Activated CD4-positive, alpha-beta memory T cell treated with anti-CD3 and anti-CD28 coated beads, Interleukin-2, amount 10 ng/mL, durations not matched to agents 7 days and 5 days (primary cell): Measurements from ENCODE around the gene EBF3. TPM values are rescaled to one million over a fixed set of nuclear protein-coding genes. Genes with fewer than 3 reads are reported as not detected.

Experiments used
- CTCF ChIA-PET: fragments of 350-600 bp; sonication (Branson Sonifier 250); formaldehyde crosslinking; loops from one replicate; lab custom pipeline; 2021; ENCODE audit warnings: antibody characterized with exemption, inconsistent platforms; lab: Charles Lee
- POLR2A ChIA-PET: fragments of 350-600 bp; sonication (Branson Sonifier 250); formaldehyde crosslinking; loops from one replicate; lab custom pipeline; 2021; ENCODE audit warnings: antibody characterized with exemption; lab: Charles Lee
- DNase-seq: peaks from one replicate; pipeline ENCODE4 v3.0.0-alpha.2; 2020
- H3K27ac Mint-ChIP-seq: one replicate; pipeline ENCODE4 v1.8.0; 2021; ENCODE audit warnings: mild to moderate bottlenecking, mixed read lengths
- H3K27me3 Mint-ChIP-seq: one replicate; pipeline ENCODE4 v1.8.0; 2021; ENCODE audit warnings: mixed read lengths
- H3K36me3 Mint-ChIP-seq: one replicate; pipeline ENCODE4 v1.8.0; 2021; ENCODE audit warnings: low read depth, mixed read lengths
- H3K4me1 Mint-ChIP-seq: one replicate; pipeline ENCODE4 v1.8.0; 2021; ENCODE audit warnings: mixed read lengths
- H3K4me3 Mint-ChIP-seq: one replicate; pipeline ENCODE4 v1.8.0; 2021; ENCODE audit warnings: mild to moderate bottlenecking, mixed read lengths
- H3K9me3 Mint-ChIP-seq: one replicate; pipeline ENCODE4 v1.8.0; 2021; ENCODE audit warnings: mixed read lengths
- total RNA-seq, 2 experiments: library from RNA; stranded (reverse); gene quantifications; one replicate each; pipeline ENCODE4 v1.2.3, GENCODE V29; 2021

EBF3 gene
- total RNA-seq, 2 experiments from 2014 or later, result not detected

- H3K4me3 Mint-ChIP-seq, result no peak overlapping the region
- no peaks in the 10 kb centered on the region for H3K9me3 Mint-ChIP-seq
- no peaks in the 10 kb centered on the region for H3K4me1 Mint-ChIP-seq
- no peak for DNase-seq
- H3K27me3 Mint-ChIP-seq, result no peaks in the 10 kb centered on the region
- CTCF ChIA-PET, result no interaction called here
- no peaks in the 10 kb centered on the region for H3K36me3 Mint-ChIP-seq
- POLR2A ChIA-PET, result no interaction called here
- H3K27ac Mint-ChIP-seq, result no peak overlapping the region
Measured at GRCh38 chr10:129918836-129919235, 45.2 kb downstream of the EBF3 start.

DNA sequence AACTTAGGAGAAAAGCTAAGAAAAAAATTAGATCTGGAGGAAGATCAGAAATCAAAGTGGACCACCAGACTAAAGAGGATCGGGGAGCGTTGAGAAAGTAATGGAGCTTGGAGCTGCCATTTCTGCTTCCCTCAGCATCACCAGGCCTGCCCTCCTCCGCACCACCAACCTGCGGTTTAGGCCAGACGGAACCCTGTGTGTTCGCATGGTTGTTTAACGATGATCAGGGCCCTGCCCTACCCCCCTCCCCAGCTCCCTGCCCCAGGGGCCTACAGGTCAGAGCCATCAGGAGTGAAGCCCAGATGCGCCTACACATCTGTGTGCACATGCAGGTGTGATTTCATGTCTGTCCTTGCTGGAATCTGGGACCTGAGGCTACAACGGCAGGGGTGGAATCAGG is 45.7 kb downstream of the EBF3 start:
- H3K9me3 Mint-ChIP-seq, result no peaks in the 10 kb centered on the region
- no peak overlapping the region for H3K27ac Mint-ChIP-seq
- ChIA-PET POLR2A (no interaction called here), CTCF (no interaction called here)
- H3K4me3 Mint-ChIP-seq, result no peak overlapping the region
- H3K27me3 Mint-ChIP-seq, result no peaks in the 10 kb centered on the region
- no peaks in the 10 kb centered on the region for H3K36me3 Mint-ChIP-seq
- DNase-seq, result no peak
- H3K4me1 Mint-ChIP-seq, result no peaks in the 10 kb centered on the region

- Mint-ChIP-seq H3K4me1 (no peaks in the 10 kb centered on the region), H3K27me3 (no peaks in the 10 kb centered on the region), H3K36me3 (no peaks in the 10 kb centered on the region), H3K4me3 (no peak overlapping the region), H3K9me3 (no peaks in the 10 kb centered on the region), H3K27ac (no peak overlapping the region)
- ChIA-PET CTCF (no interaction called here), POLR2A (no interaction called here)
- DNase-seq, result no peak
Measured at GRCh38 chr10:129917936-129918335, 46.1 kb downstream of the EBF3 start.

- ChIA-PET POLR2A (no interaction called here), CTCF (no interaction called here)
- no peaks in the 10 kb centered on the region for H3K9me3 Mint-ChIP-seq
- H3K36me3 Mint-ChIP-seq, result no peaks in the 10 kb centered on the region
- no peak for DNase-seq
- no peak overlapping the region for H3K27ac Mint-ChIP-seq
- H3K4me1 Mint-ChIP-seq, result no peaks in the 10 kb centered on the region
- no peaks in the 10 kb centered on the region for H3K27me3 Mint-ChIP-seq
- no peak overlapping the region for H3K4me3 Mint-ChIP-seq
Measured at GRCh38 chr10:129916506-129916995, 47.5 kb downstream of the EBF3 start.

- Mint-ChIP-seq H3K36me3 (no peaks in the 10 kb centered on the region), H3K27me3 (no peaks in the 10 kb centered on the region), H3K4me3 (no peak overlapping the region), H3K4me1 (no peaks in the 10 kb centered on the region), H3K9me3 (no peaks in the 10 kb centered on the region), H3K27ac (no peak overlapping the region)
- DNase-seq, result no peak
- CTCF ChIA-PET, result no interaction called here
- POLR2A ChIA-PET, result no interaction called here
Measured at GRCh38 chr10:129915526-129916378, 48.3 kb downstream of the EBF3 start.

GRCh38 chr10:129914960-129915359 is 49.1 kb downstream of the EBF3 start:
- Mint-ChIP-seq H3K27me3 (no peaks in the 10 kb centered on the region), H3K9me3 (no peaks in the 10 kb centered on the region), H3K4me3 (no peak overlapping the region), H3K4me1 (no peaks in the 10 kb centered on the region), H3K27ac (no peak overlapping the region), H3K36me3 (no peaks in the 10 kb centered on the region)
- ChIA-PET CTCF (no interaction called here), POLR2A (no interaction called here)
- DNase-seq, result no peak

DNA sequence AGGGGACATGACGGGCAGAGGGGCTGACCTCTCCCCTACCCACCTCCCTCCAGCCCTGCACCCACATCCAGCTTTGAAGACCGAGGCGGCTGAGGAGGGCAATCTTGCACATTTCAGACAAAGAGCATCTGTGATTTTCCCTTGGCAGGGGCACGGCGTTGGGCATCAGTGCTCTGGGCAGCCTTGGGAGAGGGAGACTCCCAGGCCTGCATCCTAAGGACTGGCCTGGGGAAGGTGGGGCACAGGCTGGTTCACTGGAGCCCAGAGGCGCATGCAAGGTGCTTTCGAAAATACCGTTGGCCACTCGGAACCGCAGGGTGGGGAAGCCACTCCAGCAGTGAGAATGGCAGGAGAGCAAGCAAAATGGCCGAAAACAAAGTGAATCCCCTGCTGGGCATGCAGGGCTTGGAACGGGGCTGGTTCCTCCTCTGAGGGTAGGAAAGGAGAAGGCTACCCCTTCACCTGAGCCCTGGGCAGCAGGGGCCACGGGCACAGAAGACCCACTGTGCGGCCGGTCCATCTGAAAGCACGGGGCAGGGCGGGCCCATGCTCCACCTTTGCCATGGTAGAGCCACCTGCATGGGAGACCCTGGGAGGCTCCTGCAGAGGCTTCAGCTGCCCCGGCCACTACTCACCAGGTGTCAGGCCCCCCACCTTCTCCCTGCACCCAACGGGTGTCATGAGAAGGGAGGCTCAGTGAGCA is 49.8 kb downstream of the EBF3 start:
- no peak overlapping the region for H3K27ac Mint-ChIP-seq
- no peak for DNase-seq
- no peaks in the 10 kb centered on the region for H3K27me3 Mint-ChIP-seq
- no peaks in the 10 kb centered on the region for H3K36me3 Mint-ChIP-seq
- H3K4me3 Mint-ChIP-seq, result no peak overlapping the region
- no peaks in the 10 kb centered on the region for H3K4me1 Mint-ChIP-seq
- ChIA-PET POLR2A (no interaction called here), CTCF (no interaction called here)
- no peaks in the 10 kb centered on the region for H3K9me3 Mint-ChIP-seq

DNA sequence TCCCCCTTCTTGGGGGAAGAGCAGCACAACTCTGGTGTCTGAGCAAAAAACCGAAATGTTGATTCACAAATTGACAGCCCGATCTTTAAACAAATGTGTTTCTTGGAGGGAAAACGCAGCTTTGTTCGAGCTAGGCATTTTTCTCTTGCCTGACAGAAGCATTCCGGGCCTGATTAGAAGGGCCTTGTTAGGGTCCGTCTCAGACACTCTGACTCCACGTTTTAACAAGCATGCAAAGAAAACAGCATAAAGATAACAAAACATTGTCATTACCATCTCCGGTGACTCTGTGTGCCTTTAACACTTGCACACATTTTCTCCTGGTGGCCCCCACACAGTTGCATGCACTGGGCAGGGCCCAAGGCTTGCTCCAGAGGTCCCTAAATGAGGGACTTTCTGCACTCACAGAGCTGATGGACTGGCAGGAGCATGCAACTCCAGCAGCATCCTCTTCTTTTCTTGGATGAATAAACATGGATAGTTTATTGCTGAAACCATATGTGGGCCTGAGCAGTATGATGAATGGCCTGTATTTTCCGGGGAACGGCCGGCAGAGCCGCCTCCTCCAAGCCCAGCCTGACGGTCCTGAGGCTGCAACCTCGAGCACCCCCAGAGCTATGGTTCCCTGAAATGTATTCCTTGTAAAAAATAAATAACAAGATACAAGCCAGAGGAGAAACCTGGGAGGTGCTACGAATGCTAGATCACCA is 50.9 kb downstream of the EBF3 start:
- ChIA-PET CTCF (no interaction called here), POLR2A (no interaction called here)
- Mint-ChIP-seq H3K9me3 (no peaks in the 10 kb centered on the region), H3K4me3 (no peak overlapping the region), H3K27me3 (no peaks in the 10 kb centered on the region), H3K4me1 (no peaks in the 10 kb centered on the region), H3K27ac (no peak overlapping the region), H3K36me3 (no peaks in the 10 kb centered on the region)
- DNase-seq, result no peak

- no peaks in the 10 kb centered on the region for H3K27me3 Mint-ChIP-seq
- DNase-seq, result no peak
- ChIA-PET CTCF (no interaction called here), POLR2A (no interaction called here)
- no peak overlapping the region for H3K27ac Mint-ChIP-seq
- no peak overlapping the region for H3K4me3 Mint-ChIP-seq
- no peaks in the 10 kb centered on the region for H3K9me3 Mint-ChIP-seq
- no peaks in the 10 kb centered on the region for H3K36me3 Mint-ChIP-seq
- H3K4me1 Mint-ChIP-seq, result no peaks in the 10 kb centered on the region
Measured at GRCh38 chr10:129912166-129912917, 51.7 kb downstream of the EBF3 start.

DNA sequence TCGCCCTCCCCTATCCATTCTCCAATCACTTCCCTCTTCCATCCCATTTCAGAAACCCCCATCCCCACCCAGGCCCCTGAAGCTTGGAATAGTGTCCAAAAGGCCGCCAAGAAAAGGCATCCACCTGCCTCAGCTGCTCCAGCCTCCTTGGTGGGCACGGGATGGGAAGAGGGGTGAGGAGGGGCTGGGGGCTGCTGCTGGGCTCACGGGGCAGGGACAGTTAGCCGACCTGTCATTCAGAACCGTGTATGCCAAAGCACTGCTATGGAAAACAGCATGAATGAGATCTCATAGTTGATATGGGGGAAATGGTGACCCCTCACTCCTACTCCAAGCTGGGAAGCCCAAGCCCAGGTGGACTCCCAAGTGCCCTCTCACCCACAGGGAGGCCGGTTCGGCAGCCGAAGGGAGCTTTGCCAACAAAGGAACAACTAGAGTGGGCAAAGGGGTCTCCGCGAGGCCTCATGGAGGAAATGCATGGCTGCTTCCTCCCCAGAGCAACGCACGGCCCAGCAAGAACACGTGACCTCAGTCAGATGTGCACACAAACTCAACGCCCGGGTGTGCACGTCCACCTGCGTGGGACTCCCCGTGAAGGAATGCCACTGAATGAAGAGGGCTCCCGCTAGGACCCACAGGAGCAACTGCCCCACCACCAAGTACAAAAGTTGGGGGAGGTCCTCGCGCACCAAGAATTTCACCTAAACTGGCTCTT is 52.5 kb downstream of the EBF3 start:
- Mint-ChIP-seq H3K4me1 (no peaks in the 10 kb centered on the region), H3K4me3 (no peak overlapping the region), H3K36me3 (no peaks in the 10 kb centered on the region), H3K27me3 (no peaks in the 10 kb centered on the region), H3K27ac (no peak overlapping the region), H3K9me3 (no peaks in the 10 kb centered on the region)
- CTCF ChIA-PET, result no interaction called here
- POLR2A ChIA-PET, result no interaction called here
- no peak for DNase-seq

DNA sequence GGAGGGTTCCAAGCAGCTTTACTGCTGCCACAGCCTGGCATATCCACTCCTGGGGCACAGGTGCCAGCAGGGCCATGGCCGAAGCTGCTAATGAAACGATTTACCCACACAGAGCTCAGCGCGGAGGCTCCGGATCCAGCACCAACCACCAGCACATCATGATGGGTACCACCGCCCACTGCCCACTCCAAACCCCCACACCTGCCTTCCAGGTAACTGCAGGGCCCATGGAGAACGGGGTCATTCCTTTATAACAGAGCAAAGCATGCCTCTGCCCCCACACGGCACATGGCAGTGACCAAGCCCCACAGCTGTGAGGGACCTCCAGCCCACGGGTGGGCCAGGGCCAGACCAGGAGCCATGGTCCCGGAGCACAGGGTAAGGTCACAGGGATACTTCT is 53.2 kb downstream of the EBF3 start:
- no peak for DNase-seq
- no peak overlapping the region for H3K4me3 Mint-ChIP-seq
- no peaks in the 10 kb centered on the region for H3K36me3 Mint-ChIP-seq
- ChIA-PET POLR2A (no interaction called here), CTCF (no interaction called here)
- no peaks in the 10 kb centered on the region for H3K9me3 Mint-ChIP-seq
- H3K27me3 Mint-ChIP-seq, result peaks cover under 1% of the 10 kb centered on the region
- no peaks in the 10 kb centered on the region for H3K4me1 Mint-ChIP-seq
- no peak overlapping the region for H3K27ac Mint-ChIP-seq

GRCh38 chr10:129909531-129910256 is 54.4 kb downstream of the EBF3 start:
- CTCF ChIA-PET, result interaction anchor here (0.6 kb wide), 1 partner anchor 65 kb away, joined by 3 read pairs; no protein-coding TSS in a partner anchor
- Mint-ChIP-seq H3K36me3 (no peaks in the 10 kb centered on the region), H3K4me3 (no peak overlapping the region), H3K27ac (no peak overlapping the region), H3K4me1 (no peaks in the 10 kb centered on the region), H3K9me3 (no peaks in the 10 kb centered on the region), H3K27me3 (peaks cover 2% of the 10 kb centered on the region)
- POLR2A ChIA-PET, result no interaction called here
- no peak for DNase-seq
